K562 (cell line): ENCODE results near the gene CLEC1A. TPM values are rescaled to one million over a fixed set of nuclear protein-coding genes. Genes with fewer than 3 reads are reported as not detected.

Experiments used
- ATAC-seq: fragments of 200-7000 bp; cut with Tn5 transposase; 3 replicates; pipeline ENCODE4 v1.9.1; 2020; ENCODE audit warnings: moderate library complexity
- BruUV-seq: library from RNA; stranded (reverse); fragments of 400-500 nt; replicated peaks from 2 replicates; lab custom pipeline; 2021; lab: Mats Ljungman, UMichigan
- CTCF ChIA-PET: fragments of 300-600 bp; formaldehyde crosslinking; extraction: SDS; loops from one replicate; lab custom pipeline; 2021; ENCODE audit warnings: low intra/inter-chr PET ratio; lab: Yijun Ruan, JAX
- POLR2A ChIA-PET: fragments of 300-600, 350-650 bp; sonication (Branson Sonifier 250); formaldehyde crosslinking; extraction: SDS; loops from one replicate; lab custom pipeline; 2021; ENCODE audit warnings: antibody characterized with exemption, inconsistent platforms; lab: Yijun Ruan, JAX
- DNase-seq, 4 experiments: peaks; one replicate each; pipeline versions ENCODE4 v3.0.0 to v3.0.0-alpha.2; 2011 to 2018; ENCODE audit warnings: low spot score in 3 of 4, mixed read lengths in 3 of 4; ENCODE audit errors: extremely low read depth in 1 of 4
- FAIRE-seq: peaks from 2 replicates; lab custom pipeline; 2011; peaks lifted over from hg19 to GRCh38; lab: Jason Lieb, UNC
- H2AFZ ChIP-seq: 2 replicates; pipeline ENCODE4 v1.6.0; 2011; ENCODE audit warnings: low read depth, low read length, control low read depth, inconsistent platforms
- H3K27ac ChIP-seq: fragments of 200-600 bp; 3 replicates; pipeline ENCODE4 v1.8.0; 2011; ENCODE audit warnings: low read depth, mild to moderate bottlenecking, control low read depth, inconsistent platforms, low read length, moderate library complexity, mixed read lengths; ENCODE audit errors: extremely low read depth
- H3K27me3 ChIP-seq, 2 experiments: fragments of 300-600 bp in 1 of 2; 2 replicates in 1 of 2; 3 replicates in 1 of 2; pipeline versions ENCODE4 v1.6.0 to v1.8.0; 2011; ENCODE audit warnings: inconsistent platforms in 2 of 2, low read length in 2 of 2, mild to moderate bottlenecking in 1 of 2, mixed read lengths in 1 of 2, moderate library complexity in 1 of 2; ENCODE audit not compliant: control insufficient read depth in 2 of 2, insufficient read depth in 2 of 2
- H3K36me3 ChIP-seq: fragments of 300-600 bp; 3 replicates; pipeline ENCODE4 v1.8.0; 2011; ENCODE audit warnings: mild to moderate bottlenecking, low read length, inconsistent platforms; ENCODE audit not compliant: control insufficient read depth, insufficient read depth
- H3K4me1 ChIP-seq, 2 experiments: fragments of 200-600 bp in 1 of 2; replicated peaks in 1 of 2; 2 replicates in 1 of 2; 3 replicates in 1 of 2; pipeline versions ENCODE4 v1.5.1 to v1.8.0; 2011; ENCODE audit warnings: inconsistent platforms in 2 of 2, low read length in 2 of 2, mild to moderate bottlenecking in 1 of 2, mixed read lengths in 1 of 2, moderate library complexity in 1 of 2; ENCODE audit not compliant: control insufficient read depth in 2 of 2, insufficient read depth in 2 of 2
- H3K4me2 ChIP-seq: 2 replicates; pipeline ENCODE4 v1.6.1; 2011; ENCODE audit warnings: low read length, control low read depth, inconsistent platforms, mixed read lengths; ENCODE audit not compliant: insufficient read depth
- H3K4me3 ChIP-seq: fragments of 200-600 bp; sonication (generic), shearing (Covaris generic); 2 replicates; pipeline ENCODE4 v1.5.1; 2016; ENCODE audit warnings: control low read depth, inconsistent platforms
- H3K79me2 ChIP-seq: fragments of 200-600 bp; 3 replicates; pipeline ENCODE4 v1.8.0; 2011; ENCODE audit warnings: low read length, inconsistent platforms; ENCODE audit not compliant: control insufficient read depth, insufficient read depth
- H3K9ac ChIP-seq, 2 experiments: 2 replicates each; pipeline versions ENCODE4 v1.6.0 to v1.6.1; 2011; ENCODE audit warnings: low read depth in 2 of 2, low read length in 2 of 2, control low read depth in 1 of 2, inconsistent platforms in 1 of 2, mild to moderate bottlenecking in 1 of 2, mixed read lengths in 1 of 2; ENCODE audit not compliant: insufficient read depth in 1 of 2
- H3K9me1 ChIP-seq: one replicate; pipeline ENCODE4 v1.6.0; 2011; ENCODE audit warnings: inconsistent platforms, mild to moderate bottlenecking, low read length, moderate library complexity; ENCODE audit not compliant: control insufficient read depth, insufficient read depth
- H3K9me3 ChIP-seq: replicated peaks from 2 replicates; pipeline ENCODE4 v1.5.1; 2011; ENCODE audit warnings: low read depth, low read length, inconsistent platforms; ENCODE audit not compliant: control insufficient read depth, insufficient read depth
- H4K20me1 ChIP-seq: replicated peaks from 2 replicates; pipeline ENCODE4 v1.6.1; 2011; ENCODE audit warnings: low read length, inconsistent platforms, mixed read lengths; ENCODE audit not compliant: control insufficient read depth, insufficient read depth
- BACH1 ChIP-seq: fragments of 200-800 bp; sonication (Bioruptor generic); IDR thresholded peaks from 2 replicates; pipeline ENCODE4 v1.6.1; 2016; ENCODE audit warnings: missing genetic modification characterization, missing compliant biosample characterization
- C11orf30 ChIP-seq: fragments of 450-650 bp; IDR thresholded peaks from 2 replicates; pipeline ENCODE4 v1.6.1; 2016; ENCODE audit warnings: low read depth, mild to moderate bottlenecking
- CBFA2T3 ChIP-seq: fragments of 450-650 bp; IDR thresholded peaks from 2 replicates; pipeline ENCODE4 v1.6.1; 2017
- LCOR ChIP-seq: sonication (generic); formaldehyde crosslinking; IDR thresholded peaks from 2 replicates; pipeline ENCODE4 v1.8.0; 2022; ENCODE audit warnings: mild to moderate bottlenecking, missing genetic modification reagents
- MAFG ChIP-seq: fragments of 450-650 bp; conservative IDR thresholded peaks from 2 replicates; pipeline ENCODE4 v1.6.1; 2016; ENCODE audit warnings: missing genetic modification characterization, missing compliant biosample characterization
- MTA2 ChIP-seq: fragments of 450-650 bp; IDR thresholded peaks from 2 replicates; pipeline ENCODE4 v1.6.1; 2016; ENCODE audit warnings: low read depth
- NELFE ChIP-seq: IDR thresholded peaks from 2 replicates; pipeline ENCODE4 v1.6.1; 2011; ENCODE audit warnings: mild to moderate bottlenecking; ENCODE audit not compliant: insufficient read depth, insufficient read length
- NFE2 ChIP-seq: IDR thresholded peaks from 2 replicates; pipeline ENCODE4 v1.6.1; 2014; ENCODE audit warnings: antibody characterized with exemption, low read depth
- RBM25 ChIP-seq: fragments of 200-400 bp; formaldehyde crosslinking; IDR thresholded peaks from 2 replicates; pipeline ENCODE4 v1.6.1; 2018; ENCODE audit warnings: low read length, low read depth, moderate library complexity; ENCODE audit not compliant: severe bottlenecking
- ZFP30 ChIP-seq: fragments of 250-450 bp; sonication (Bioruptor Pico); IDR thresholded peaks from 2 replicates; pipeline ENCODE4 v1.8.0; 2022; ENCODE audit warnings: moderate library complexity, mild to moderate bottlenecking, inconsistent platforms, borderline replicate concordance
- ZNF316 ChIP-seq: fragments of 450-650 bp; IDR thresholded peaks from 2 replicates; pipeline ENCODE4 v1.6.1; 2016
- ZNF695 ChIP-seq: fragments of 450-650 bp; formaldehyde crosslinking; IDR thresholded peaks from 2 replicates; pipeline ENCODE4 v1.4.0; 2020; ENCODE audit warnings: mild to moderate bottlenecking, moderate library complexity
- ZNF717 ChIP-seq: fragments of 250-450 bp; sonication (Bioruptor Pico); IDR thresholded peaks from 2 replicates; pipeline ENCODE4 v1.5.0; 2021
- WGBS: fragments of 100-300 bp; shearing (Covaris generic); methylation state at CpG from one replicate; pipeline ENCODE4 v1.1.6; 2016; ENCODE audit warnings: low coverage, mixed read lengths; ENCODE audit not compliant: insufficient coverage; ENCODE audit errors: missing lambda C conversion rate; 5-methylcytosine and 5-hydroxymethylcytosine counted together
- in situ Hi-C: fragments of 300-500 bp; cut with MboI; formaldehyde crosslinking; loops from 4 replicates; pipeline ENCODE4 v1.15.0; 2018; ENCODE audit warnings: inconsistent platforms, mixed read lengths
- intact Hi-C: fragments of 100-400 bp; cut with micrococcal nuclease; formaldehyde crosslinking; loops from 2 replicates; pipeline ENCODE4 v1.14.2; 2022
- polyA plus RNA-seq, 8 experiments: library from polyadenylated mRNA; depleted of rRNA in 4 of 8; stranded (reverse) in 5 of 8; unstranded in 3 of 8; fragments of >200 nt; fragmentation: Nextera tagmentation in 2 of 8; fragmentation: Illumina TruSeq in 1 of 8; extraction: Ambion mirVana in 2 of 8; extraction: Trizol in 1 of 8; gene quantifications; 2 replicates each; pipeline versions ENCODE4 v1.2.1 to v1.2.3, GENCODE V29; 2011 to 2014; ENCODE audit warnings: inconsistent platforms in 1 of 8, missing spikeins in 1 of 8
- total RNA-seq, 7 experiments: library from RNA; depleted of rRNA in 6 of 7; stranded (reverse); fragments of >200 nt in 6 of 7; fragmentation: Illumina TruSeq in 2 of 7; extraction: Trizol in 2 of 7; gene quantifications; 2 replicates each; pipeline versions ENCODE4 v1.2.1 to v1.2.3, GENCODE V29; 2011 to 2021; ENCODE audit warnings: low replicate concordance in 1 of 7
- TF ChIP-seq, protein P1 (sequence below): fragments of 450-650 bp; IDR thresholded peaks from 2 replicates; pipeline ENCODE4 v1.6.1; 2018; ENCODE audit not compliant: partially characterized antibody

The CLEC1A gene
- total and polyA plus RNA-seq, 9 of the 15 experiments (the other 6 are each of a cell fraction or from before 2014, with no cell fraction given), result 0.04 TPM; not detected in 8

- no peak overlapping the region for H2AFZ ChIP-seq
- no peak overlapping the region for H3K4me3 ChIP-seq
- H4K20me1 ChIP-seq, result no peaks in the 10 kb centered on the region
- 4% methylated on average over 5 of the region's 5 CpGs for WGBS
- H3K9ac ChIP-seq, result no peak overlapping the region
- POLR2A ChIA-PET, result no interaction called here
- TF ChIP-seq RBM25, result peak; percentile 37
- no peak for TF ChIP-seq LCOR (CRISPR knock-in tag)
- no peak overlapping the region for H3K4me2 ChIP-seq
- DNase-seq (no peak), FAIRE-seq (no peak), ATAC-seq (no peak)
- BruUV-seq, result no TSS peak
- H3K36me3 ChIP-seq, result no peaks in the 10 kb centered on the region
- H3K27ac ChIP-seq, result no peak overlapping the region
- H3K9me1 ChIP-seq, result no peaks in the 10 kb centered on the region
- no peaks in the 10 kb centered on the region for H3K9me3 ChIP-seq
- intact Hi-C loops (loop anchor here (5.0 kb wide), 1 partner anchor 106 kb away; no protein-coding TSS in a partner anchor), in situ Hi-C loops (no loop called here)
- no peaks in the 10 kb centered on the region for H3K4me1 ChIP-seq
- H3K79me2 ChIP-seq, result no peaks in the 10 kb centered on the region
- CTCF ChIA-PET, result no interaction called here
- no peaks in the 10 kb centered on the region; a peak in 1 of 5 replicates for H3K27me3 ChIP-seq
Observed at GRCh38 chr12:10031771-10032175, 67.0 kb downstream of the CLEC1A start.

GRCh38 chr12:10031321-10031720 is 67.5 kb downstream of the CLEC1A start:
- H3K27ac ChIP-seq, result no peak overlapping the region
- BruUV-seq, result no TSS peak
- H3K4me3 ChIP-seq, result no peak overlapping the region
- no peak for FAIRE-seq
- WGBS, result 10% methylated on average over 2 of the region's 4 CpGs
- no peaks in the 10 kb centered on the region for H3K9me1 ChIP-seq
- no peak overlapping the region for H2AFZ ChIP-seq
- H3K27me3 ChIP-seq, result no peaks in the 10 kb centered on the region; a peak in 1 of 5 replicates
- H3K79me2 ChIP-seq, result no peaks in the 10 kb centered on the region
- TF ChIP-seq ZNF695 (no peak), ZNF316 (0 out of 2 replicates have a peak, but pooled peaks have one; percentile 21), NFE2 (peak; percentile 79), ZFP30 (CRISPR knock-in tag) (no peak), CBFA2T3 (peak; percentile 51; the same call in 1 of the 2 replicates), MAFG (tag) (peak; percentile 76), NELFE (no peak), ZNF717 (CRISPR knock-in tag) (no peak), MTA2 (no peak), BACH1 (tag) (peak; percentile 44; the same call in 1 of the 2 replicates), C11orf30 (peak; percentile 54; the same call in 1 of the 2 replicates)
- TF ChIP-seq, protein P1, sequence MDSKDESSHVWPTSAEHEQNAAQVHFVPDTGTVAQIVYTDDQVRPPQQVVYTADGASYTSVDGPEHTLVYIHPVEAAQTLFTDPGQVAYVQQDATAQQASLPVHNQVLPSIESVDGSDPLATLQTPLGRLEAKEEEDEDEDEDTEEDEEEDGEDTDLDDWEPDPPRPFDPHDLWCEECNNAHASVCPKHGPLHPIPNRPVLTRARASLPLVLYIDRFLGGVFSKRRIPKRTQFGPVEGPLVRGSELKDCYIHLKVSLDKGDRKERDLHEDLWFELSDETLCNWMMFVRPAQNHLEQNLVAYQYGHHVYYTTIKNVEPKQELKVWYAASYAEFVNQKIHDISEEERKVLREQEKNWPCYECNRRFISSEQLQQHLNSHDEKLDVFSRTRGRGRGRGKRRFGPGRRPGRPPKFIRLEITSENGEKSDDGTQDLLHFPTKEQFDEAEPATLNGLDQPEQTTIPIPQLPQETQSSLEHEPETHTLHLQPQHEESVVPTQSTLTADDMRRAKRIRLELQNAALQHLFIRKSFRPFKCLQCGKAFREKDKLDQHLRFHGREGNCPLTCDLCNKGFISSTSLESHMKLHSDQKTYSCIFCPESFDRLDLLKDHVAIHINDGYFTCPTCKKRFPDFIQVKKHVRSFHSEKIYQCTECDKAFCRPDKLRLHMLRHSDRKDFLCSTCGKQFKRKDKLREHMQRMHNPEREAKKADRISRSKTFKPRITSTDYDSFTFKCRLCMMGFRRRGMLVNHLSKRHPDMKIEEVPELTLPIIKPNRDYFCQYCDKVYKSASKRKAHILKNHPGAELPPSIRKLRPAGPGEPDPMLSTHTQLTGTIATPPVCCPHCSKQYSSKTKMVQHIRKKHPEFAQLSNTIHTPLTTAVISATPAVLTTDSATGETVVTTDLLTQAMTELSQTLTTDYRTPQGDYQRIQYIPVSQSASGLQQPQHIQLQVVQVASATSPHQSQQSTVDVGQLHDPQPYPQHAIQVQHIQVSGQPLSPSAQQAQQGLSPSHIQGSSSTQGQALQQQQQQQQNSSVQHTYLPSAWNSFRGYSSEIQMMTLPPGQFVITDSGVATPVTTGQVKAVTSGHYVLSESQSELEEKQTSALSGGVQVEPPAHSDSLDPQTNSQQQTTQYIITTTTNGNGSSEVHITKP, result no peak
- TF ChIP-seq, all 486 proteins: peak for 6
- Histone ChIP-seq H3K9ac (no peak overlapping the region), H3K4me2 (no peak overlapping the region), H3K4me1 (no peaks in the 10 kb centered on the region), H4K20me1 (no peaks in the 10 kb centered on the region), H3K36me3 (no peaks in the 10 kb centered on the region), H3K9me3 (no peaks in the 10 kb centered on the region)
- intact Hi-C loops (loop anchor here (5.0 kb wide), 1 partner anchor 106 kb away; no protein-coding TSS in a partner anchor), in situ Hi-C loops (no loop called here)
- CTCF ChIA-PET, result no interaction called here
- DNase-seq (peak in 1 of 4 experiments; percentile 42), ATAC-seq (no peak)
- POLR2A ChIA-PET, result no interaction called here
